Astrocyte of the hippocampus (primary cell): ENCODE data around the gene RNLS.
A peak's percentile ranks its signal among the peaks of the same experiment; 100 is the strongest.
"Not testable (repeated sequence)": the region's sequence is repeated elsewhere in the genome, so short reads cannot be mapped to it uniquely, and the experiment has no call there.

ENCODE experiments used
- DNase-seq: peaks from one replicate; pipeline ENCODE4 v3.0.0; 2011; ENCODE audit warnings: low read depth, low spot score

RNLS gene

GRCh38 chr10:88523739-88524400, 59.2 kb downstream of the RNLS start:
- no peak for DNase-seq

GRCh38 chr10:88522715-88523114, 60.4 kb downstream of the RNLS start:
- no peak for DNase-seq

GRCh38 chr10:88521791-88522190, 61.3 kb downstream of the RNLS start:
- DNase-seq, result no peak

DNA sequence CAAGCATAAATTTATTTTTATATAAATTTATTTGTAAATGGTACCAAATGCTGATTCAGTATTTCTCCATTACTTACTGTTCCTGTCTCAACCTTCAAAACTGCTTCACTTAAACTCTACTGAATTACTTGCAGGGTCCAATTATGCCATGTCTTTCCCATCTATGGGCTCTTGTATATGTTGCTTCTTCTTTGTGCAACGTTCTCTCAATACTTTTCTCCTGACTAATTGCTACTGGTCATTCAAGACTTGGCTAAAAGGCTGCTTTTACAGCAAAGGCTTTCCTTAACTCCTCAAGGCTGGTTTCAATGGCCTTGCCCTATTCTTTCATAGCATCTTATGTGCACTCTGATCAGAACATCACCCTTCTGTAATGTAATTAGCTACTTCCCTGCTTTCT, 67.9 kb downstream of the RNLS start:
- no peak for DNase-seq

DNA sequence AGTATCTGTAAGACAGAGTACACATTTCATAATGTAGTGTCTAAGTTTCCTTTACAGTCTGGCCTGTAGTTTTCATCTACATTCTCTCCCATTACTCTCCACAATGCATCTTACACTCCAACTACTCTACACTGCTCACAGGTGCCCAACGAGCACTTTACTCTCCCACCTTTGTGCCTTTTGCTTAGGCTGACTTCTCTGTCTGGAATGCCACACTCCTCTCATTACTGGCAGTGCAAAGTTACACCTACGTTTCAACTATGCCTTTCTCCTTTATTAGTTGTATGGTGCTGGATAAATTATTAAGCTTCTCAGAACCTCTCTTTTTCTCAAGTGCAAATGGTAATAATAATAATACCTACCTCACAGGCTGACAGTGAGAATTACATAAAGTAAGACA, 70.5 kb downstream of the RNLS start:
- DNase-seq, result no peak

DNA sequence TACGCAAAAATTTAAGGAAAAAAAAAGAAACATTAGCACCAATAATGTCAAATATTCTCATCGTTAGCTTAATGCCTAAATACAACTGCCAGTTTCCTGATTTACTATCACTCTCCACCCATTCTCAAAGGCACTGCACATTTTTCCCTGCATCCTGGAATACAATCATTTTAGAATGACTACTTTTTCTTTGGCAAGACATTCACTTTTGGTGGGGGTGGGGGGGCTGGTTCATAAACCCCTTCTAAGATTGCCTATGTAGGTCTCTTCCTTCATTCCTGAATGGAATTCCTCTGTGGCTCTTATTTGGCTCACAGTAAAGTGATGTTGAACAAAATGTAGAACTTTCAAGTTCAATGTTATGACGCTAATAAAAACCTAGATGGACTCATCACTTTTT, 74.3 kb downstream of the RNLS start:
- DNase-seq, result no peak

GRCh38 chr10:88507826-88508453, 75.2 kb downstream of the RNLS start:
- DNase-seq, result no peak

DNA sequence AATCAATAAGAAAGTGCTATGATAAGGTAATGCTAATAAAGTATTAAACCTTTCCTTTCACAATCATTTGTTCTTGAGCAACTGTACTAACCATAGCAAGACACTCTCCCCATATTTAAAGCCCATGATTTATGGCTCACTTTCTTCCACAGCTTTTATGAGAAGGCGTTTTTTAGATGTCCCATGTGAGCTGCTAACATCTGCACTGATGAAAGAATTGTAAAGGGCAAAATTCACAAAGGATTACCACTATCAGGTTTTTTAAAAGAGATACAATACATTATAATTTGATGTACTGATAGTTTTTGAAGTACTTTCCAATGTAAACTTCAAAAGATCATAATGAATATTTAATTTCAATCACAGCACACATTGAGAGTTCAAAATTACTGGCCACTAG, 75.7 kb downstream of the RNLS start:
- no peak for DNase-seq

DNA sequence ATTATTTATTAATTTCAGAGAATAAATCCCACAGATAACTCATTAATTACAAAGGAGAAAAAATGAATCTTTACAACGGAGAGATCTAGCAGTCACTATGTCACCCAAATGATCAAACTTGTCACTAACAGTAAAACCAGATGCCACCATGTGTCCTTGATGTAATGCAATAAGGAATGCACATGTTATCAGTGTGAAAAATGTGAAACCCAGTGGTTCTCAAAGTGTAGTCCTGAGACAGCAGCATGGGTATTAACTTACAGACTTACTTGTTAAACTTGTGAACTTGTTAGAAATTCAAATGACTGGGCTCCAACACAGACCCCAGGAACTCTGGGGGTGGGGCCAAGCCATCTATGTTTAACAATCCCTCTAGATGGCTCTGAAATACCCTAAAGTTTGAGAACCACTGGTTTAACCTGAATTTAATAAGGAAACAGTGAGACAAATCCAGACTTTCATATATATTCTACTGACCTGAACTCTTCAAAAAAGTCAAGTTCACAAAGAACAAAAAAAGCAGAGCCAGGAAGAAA, 77.4 kb downstream of the RNLS start:
- no peak for DNase-seq

DNA sequence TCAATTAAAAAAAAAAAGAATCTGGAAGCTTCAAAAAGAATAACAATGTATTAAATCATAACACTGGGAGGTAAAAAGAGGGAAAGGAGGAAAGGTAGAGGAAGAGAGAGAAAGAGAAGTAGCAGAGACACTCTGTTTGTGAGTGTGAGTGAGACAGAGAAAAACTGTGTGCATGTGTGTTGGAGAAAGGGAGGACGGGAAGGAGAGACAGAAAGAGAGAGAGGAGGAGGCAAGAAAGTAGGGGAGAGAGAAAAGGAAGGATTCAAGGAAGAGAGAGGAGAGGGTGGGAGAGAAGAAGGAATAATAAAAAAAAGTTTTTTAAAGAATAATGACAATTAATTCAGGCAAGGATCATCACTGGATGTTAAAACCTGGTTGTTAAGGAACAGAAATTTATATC, 77.9 kb downstream of the RNLS start:
- DNase-seq, result no peak

- no peak for DNase-seq
Measured at GRCh38 chr10:88500656-88501055, 82.5 kb downstream of the RNLS start.

DNA sequence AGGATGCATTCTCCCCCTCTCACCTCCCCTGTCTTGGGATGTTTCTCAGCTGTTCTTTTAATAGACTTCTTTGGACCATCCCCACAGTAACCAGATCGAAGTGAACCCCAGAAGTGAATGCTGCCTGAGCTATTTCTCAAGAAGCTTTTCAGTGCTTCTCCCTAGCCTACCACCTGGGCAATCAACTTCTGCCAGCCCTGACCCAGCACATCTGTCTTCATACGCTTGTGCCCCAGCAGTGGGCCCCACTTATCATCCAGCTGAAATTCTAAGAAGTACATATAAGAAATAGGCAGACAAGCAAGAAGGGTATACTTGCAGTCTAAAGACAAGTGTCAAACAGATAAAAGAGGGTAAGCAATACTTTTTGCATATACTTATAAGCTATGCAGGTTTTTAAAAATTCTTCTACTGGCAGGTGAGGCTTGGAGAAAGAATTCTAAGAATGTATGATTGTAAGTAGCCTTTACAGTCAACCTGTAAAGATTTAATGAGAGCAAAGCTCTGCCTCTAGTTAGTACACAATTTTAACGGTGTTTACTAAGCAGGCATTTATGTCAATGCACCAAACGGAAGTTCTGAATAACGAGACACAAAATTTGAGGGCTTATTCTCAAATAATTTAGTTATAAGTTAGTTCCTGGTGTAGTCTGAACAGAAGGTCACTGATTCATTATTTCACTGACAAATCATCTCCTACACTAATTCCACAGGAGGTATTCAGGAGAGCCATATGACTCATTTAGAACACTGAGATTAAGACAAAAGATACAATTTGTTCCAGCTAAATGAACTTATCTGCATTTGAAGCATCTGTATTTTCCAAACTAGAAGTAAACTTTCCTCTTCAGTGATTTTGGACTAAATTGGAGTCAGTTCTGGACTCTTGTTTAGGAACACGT, 83.3 kb downstream of the RNLS start:
- DNase-seq, result peak; percentile 30

DNA sequence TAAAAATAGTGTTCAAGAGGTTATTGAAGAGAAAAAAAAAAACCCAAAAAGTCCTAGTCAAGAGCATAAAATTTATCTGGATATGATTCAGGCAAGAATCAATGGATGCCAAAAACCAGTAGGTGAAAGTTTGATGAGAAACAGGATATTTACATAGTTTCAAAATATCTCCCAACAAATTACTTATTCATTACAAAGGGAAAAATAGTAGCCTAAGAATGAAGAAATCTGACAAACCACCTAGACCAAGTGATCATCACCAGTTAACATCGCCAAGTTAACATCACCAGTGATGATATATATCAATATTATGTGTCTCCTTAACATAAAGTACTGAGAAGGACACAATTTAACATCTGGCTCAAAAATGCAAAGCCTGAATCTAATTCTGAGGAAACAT, 85.2 kb downstream of the RNLS start:
- DNase-seq, result no peak

DNA sequence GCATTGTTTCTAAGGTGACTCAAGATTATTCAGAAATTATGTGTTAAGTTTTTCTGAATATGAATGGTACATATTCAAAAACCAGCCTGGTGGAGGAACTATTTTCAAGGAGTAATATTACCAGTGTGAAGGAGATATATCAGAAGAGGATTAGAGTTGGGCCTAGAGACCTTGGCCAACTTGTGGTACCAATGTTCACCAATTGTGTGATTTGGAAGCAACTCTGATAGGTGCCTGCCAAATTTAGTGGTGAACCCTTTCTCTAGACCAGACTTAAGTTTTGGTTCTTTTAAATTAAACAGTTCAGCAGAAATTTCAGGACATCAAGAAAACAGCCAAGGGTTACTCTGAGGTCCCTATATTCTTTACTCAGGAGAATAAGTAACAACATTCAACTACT, 88.6 kb downstream of the RNLS start:
- DNase-seq, result no peak

DNA sequence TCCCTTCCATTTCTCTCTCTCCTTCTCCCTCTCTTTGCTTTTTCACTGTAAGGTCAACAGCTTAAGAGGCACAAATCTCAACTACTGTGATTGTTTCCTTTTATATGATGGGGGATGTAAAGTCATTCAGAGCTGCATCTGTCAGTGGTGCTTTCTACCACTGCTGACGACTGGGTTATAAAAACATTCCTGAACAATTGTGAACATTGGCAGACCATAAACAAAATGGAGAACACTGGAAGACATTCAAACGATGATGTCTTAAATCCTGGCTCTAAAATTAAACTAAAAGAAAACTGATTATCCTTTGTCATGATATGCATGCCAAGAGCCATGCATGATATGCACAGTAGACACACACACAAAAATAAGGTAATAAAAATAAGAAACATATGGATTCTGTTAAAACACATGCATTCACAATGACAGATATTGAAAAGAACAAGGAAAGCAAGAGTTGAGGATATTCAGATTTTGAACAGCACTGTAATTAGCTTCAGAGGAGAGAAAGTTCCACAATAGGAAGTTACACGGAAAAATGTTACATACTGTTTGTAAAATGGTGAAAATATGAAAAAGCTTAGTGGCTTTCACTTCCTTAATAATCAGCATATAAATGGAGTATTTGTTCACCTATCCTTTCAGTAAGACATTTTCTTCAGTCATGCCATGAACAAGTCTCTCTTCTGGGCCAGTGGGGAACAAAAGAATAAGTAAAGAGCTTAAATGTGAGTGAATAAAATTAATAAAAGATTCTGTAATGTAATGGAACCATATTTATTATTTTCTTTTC, 89.2 kb downstream of the RNLS start:
- DNase-seq, result peak; percentile 66

DNA sequence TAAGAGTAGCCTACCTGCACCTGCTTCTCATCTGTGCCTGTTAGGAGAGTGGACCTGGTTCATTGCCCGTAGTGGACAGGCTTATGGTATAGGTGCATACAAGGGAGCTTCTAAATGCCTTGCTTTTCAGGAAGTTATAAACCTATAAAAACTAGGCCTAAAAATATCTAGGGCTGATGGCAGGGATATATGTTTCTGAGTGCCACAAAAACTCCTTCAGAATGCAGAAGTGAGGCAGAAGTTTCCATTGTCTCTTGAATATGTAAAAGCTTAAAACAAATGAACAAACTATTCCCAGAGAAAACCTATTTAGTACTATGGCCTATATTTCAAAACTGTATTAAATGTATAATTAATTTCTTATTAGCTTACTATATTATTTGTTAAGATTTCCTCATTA, 91.8 kb downstream of the RNLS start:
- no peak for DNase-seq

DNA sequence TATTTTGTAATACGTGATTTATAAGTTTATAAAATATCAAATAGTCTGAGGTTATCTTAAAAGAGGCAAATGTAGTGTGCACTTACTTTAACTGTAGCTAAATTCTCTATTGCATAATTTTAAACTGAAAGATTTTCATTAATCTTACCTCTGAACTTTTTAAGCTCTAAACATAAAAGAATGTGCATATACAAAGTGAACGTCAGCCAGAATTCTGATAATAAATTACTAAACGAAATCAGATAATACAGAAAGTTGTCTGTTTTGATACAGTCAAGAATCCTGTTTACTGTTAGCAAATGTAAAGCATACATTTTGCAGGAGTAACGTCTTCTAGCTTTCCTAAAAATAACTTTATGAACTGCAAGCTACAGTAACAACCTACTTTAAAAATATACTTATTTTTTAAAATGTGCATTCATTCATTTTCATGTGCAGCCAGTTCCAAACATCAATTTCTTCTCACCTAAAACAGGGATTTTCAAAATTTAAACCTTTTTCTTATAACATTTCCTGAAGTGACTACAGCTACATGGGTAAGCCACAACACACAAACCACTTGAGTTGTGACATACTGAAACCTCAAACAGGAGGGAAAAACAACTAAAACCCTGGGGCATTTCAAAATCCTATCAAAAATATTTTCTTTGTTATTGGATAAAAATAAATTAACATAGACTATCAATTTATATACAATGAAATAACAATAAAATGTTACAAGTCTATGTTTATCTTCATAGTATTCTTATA, 92.7 kb downstream of the RNLS start:
- no peak for DNase-seq

DNA sequence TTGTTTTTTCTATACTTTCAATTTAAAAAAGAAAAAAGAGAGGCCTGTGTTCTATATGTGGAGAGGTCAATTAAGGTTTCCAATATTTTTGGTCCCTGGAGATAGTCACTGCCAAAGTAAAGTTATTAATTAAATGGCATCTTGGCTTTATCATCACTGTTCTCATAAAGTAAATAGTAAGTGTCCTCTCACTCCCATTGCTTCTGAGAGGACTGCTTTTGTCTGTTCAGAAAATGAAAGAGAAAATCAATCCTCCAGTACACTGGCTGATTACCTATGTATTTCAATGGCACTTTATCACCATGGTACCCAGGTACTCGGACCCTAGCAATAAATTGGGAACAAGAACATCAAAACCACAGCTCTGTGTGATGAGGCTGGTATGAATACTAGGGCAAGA, 94.0 kb downstream of the RNLS start:
- no peak for DNase-seq

GRCh38 chr10:88486816-88487215, 96.3 kb downstream of the RNLS start:
- DNase-seq, result not testable (repeated sequence)

DNA sequence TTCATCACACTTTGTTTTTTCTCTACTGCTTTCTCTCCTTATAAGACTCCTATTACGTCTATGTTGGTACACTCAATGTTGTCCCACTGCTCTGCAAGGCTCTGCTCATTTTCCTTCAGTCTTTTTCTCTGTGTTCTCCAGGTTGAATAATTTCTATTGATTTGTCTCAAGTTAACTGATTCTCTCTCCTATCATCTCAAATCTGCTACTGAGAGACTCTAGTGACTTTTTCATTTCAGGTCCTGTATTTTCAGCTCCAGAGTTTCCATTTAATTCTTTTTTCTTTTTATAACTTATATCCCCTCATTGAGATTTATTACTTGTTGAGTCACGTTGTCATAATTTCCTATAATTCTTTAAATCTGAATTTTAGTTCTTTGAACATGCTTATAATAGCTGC, 100.9 kb downstream of the RNLS start:
- no peak for DNase-seq

GRCh38 chr10:88478256-88478655, 104.9 kb downstream of the RNLS start:
- DNase-seq, result no peak
